ENCODE results near the gene RNF223. TPM values are rescaled to one million over a fixed set of nuclear protein-coding genes. Genes with fewer than 3 reads are reported as not detected.
"Not testable (repeated sequence)": the region's sequence is repeated elsewhere in the genome, so short reads cannot be mapped to it uniquely, and the experiment has no call there.

Gene RNF223
- total and polyA plus RNA-seq, 2 of the 13 experiments (the other 11 are each of a cell fraction or from before 2014, with no cell fraction given), result 0.03 TPM; not detected in 1

DNA sequence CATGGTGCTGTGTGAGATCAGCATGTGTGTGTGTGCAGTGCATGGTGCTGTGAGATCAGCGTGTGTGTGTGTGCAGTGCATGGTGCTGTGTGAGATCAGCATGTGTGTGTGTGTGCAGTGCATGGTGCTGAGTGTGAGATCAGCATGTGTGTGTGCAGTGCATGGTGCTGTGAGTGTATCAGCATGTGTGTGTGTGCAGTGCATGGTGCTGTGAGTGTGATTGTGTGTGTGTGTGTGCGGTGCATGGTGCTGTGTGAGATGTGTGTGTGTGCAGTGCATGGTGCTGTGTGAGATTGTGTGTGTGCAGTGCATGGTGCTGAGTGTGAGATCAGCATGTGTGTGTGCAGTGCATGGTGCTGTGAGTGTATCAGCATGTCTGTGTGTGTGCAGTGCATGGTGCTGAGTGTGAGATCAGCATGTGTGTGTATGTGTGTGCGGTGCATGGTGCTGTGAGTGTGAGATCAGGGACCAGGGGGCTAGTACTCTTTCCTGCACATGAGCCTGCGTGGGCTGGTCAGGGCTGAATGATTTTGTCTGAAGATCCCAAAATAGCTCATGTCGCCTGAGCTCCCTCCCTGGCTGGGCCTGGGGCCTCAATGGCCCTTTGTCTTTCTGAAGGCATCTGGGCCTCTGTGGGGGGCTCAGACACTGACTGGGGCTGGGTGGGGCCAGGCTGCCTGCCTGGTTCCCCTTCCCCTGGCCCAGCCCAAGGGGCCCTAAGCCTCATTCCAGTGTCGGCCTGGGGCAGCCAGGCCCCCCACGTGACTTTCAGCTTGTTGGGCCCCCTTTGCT, 43.0 kb downstream of the RNF223 start:
- H2AFZ ChIP-seq (ENCODE audit: low read length); H4K20me1 ChIP-seq (ENCODE audit: insufficient read depth, low read length); H3K27ac ChIP-seq (ENCODE audit: extremely low read length, insufficient read depth, low read length); H3K27me3 ChIP-seq (ENCODE audit: control insufficient read depth in 1 of 2, insufficient read depth in 2 of 2, low read length in 2 of 2); intact Hi-C loops (cut with micrococcal nuclease; ENCODE audit: unreplicated experiment); H3K4me2 ChIP-seq (ENCODE audit: low read depth, low read length); ATAC-seq; H3K9me3 ChIP-seq (ENCODE audit: low read length); DNase-seq (ENCODE audit: low spot score); H3K4me3 ChIP-seq (replicated peaks in 1 of 3; ENCODE audit: insufficient read depth in 1 of 3, low read depth in 2 of 3, low read length in 3 of 3); CTCF ChIA-PET (ENCODE audit: low intra/inter-chr PET ratio, low total read pairs); POLR2A ChIA-PET; BruUV-seq (replicated peaks); FAIRE-seq; H3K79me2 ChIP-seq (ENCODE audit: insufficient read depth, low read length); in situ Hi-C loops (cut with HindIII; ENCODE audit: extremely low pct_ligation_motif_present, low pct_unique_long_range_greater_than_20kb); H3K9ac ChIP-seq (ENCODE audit: insufficient read depth, low read depth, low read length): not testable (repeated sequence)
- Histone ChIP-seq H3K36me3 (replicated peaks in 1 of 2; ENCODE audit: control insufficient read depth in 1 of 2, insufficient read depth in 2 of 2, low read length in 2 of 2) (peaks cover 6 to 14% of the 10 kb centered on the region in 2 experiments; a peak in 3 of 5 replicates), H3K4me1 (ENCODE audit: insufficient read depth, low read length) (peaks cover 23% of the 10 kb centered on the region)
- WGBS (ENCODE audit: low lambda C conversion rate), result 93% methylated on average over 3 of the region's 7 CpGs
- peak; percentile 25 for TF ChIP-seq AGO2 (optimal IDR thresholded peaks at IDR 0.05; ENCODE audit: low read depth, low read length)
- TF ChIP-seq, protein P1, sequence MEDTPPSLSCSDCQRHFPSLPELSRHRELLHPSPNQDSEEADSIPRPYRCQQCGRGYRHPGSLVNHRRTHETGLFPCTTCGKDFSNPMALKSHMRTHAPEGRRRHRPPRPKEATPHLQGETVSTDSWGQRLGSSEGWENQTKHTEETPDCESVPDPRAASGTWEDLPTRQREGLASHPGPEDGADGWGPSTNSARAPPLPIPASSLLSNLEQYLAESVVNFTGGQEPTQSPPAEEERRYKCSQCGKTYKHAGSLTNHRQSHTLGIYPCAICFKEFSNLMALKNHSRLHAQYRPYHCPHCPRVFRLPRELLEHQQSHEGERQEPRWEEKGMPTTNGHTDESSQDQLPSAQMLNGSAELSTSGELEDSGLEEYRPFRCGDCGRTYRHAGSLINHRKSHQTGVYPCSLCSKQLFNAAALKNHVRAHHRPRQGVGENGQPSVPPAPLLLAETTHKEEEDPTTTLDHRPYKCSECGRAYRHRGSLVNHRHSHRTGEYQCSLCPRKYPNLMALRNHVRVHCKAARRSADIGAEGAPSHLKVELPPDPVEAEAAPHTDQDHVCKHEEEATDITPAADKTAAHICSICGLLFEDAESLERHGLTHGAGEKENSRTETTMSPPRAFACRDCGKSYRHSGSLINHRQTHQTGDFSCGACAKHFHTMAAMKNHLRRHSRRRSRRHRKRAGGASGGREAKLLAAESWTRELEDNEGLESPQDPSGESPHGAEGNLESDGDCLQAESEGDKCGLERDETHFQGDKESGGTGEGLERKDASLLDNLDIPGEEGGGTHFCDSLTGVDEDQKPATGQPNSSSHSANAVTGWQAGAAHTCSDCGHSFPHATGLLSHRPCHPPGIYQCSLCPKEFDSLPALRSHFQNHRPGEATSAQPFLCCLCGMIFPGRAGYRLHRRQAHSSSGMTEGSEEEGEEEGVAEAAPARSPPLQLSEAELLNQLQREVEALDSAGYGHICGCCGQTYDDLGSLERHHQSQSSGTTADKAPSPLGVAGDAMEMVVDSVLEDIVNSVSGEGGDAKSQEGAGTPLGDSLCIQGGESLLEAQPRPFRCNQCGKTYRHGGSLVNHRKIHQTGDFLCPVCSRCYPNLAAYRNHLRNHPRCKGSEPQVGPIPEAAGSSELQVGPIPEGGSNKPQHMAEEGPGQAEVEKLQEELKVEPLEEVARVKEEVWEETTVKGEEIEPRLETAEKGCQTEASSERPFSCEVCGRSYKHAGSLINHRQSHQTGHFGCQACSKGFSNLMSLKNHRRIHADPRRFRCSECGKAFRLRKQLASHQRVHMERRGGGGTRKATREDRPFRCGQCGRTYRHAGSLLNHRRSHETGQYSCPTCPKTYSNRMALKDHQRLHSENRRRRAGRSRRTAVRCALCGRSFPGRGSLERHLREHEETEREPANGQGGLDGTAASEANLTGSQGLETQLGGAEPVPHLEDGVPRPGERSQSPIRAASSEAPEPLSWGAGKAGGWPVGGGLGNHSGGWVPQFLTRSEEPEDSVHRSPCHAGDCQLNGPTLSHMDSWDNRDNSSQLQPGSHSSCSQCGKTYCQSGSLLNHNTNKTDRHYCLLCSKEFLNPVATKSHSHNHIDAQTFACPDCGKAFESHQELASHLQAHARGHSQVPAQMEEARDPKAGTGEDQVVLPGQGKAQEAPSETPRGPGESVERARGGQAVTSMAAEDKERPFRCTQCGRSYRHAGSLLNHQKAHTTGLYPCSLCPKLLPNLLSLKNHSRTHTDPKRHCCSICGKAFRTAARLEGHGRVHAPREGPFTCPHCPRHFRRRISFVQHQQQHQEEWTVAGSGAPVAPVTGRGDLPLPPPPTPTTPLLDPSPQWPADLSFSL (CRISPR knock-in tag; IDR thresholded peaks at IDR 0.05), result peak; percentile 79
- TF ChIP-seq, protein P2, sequence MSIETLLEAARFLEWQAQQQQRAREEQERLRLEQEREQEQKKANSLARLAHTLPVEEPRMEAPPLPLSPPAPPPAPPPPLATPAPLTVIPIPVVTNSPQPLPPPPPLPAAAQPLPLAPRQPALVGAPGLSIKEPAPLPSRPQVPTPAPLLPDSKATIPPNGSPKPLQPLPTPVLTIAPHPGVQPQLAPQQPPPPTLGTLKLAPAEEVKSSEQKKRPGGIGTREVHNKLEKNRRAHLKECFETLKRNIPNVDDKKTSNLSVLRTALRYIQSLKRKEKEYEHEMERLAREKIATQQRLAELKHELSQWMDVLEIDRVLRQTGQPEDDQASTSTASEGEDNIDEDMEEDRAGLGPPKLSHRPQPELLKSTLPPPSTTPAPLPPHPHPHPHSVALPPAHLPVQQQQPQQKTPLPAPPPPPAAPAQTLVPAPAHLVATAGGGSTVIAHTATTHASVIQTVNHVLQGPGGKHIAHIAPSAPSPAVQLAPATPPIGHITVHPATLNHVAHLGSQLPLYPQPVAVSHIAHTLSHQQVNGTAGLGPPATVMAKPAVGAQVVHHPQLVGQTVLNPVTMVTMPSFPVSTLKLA (IDR thresholded peaks at IDR 0.05), result 0 out of 2 replicates have a peak, but pooled peaks have one; percentile 26

All from HepG2 (cell line).